Right renal pelvis (tissue), 4 donors: ENCODE results near the gene RASL11B. TPM values are rescaled to one million over a fixed set of nuclear protein-coding genes. Genes with fewer than 3 reads are reported as not detected.

Experiments used
- DNase-seq, 4 donors: peaks; one replicate each; pipeline ENCODE4 v3.0.0-alpha.2; 2013; ENCODE audit warnings: low read depth in 4 of 4, low spot score in 3 of 4, missing footprints in 1 of 4
- polyA plus RNA-seq, 4 donors: library from polyadenylated mRNA; unstranded; fragments of 120-200 nt; gene quantifications; one replicate each; pipeline ENCODE4 v1.2.1, GENCODE V29; 2013; ENCODE audit not compliant: insufficient read length in 4 of 4

RASL11B gene
- polyA plus RNA-seq, 4 donors = 33.7 to 49.6 (median 46.0) TPM

- no peak for DNase-seq
Observed at GRCh38 chr4:52870225-52870624, 8.1 kb downstream of the RASL11B start.

DNA sequence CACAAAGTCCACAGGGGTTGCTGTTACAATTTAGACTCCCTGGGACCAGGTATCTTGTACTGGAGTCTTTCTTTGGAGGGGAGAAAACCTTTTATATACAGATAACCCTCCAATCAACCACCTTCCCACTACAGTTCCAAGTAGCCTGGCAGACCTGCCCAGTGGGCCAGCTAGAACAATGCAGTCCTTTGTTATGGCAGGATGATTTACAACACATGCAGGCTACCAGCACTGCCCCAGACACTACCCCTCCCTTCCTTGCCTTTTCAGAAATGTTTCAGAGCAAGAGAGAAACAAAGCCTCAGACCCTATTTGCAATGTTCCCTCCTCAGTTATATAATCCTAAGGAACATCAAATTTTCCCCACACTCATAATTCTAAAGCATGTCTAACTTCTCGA, 11.1 kb downstream of the RASL11B start:
- no peak for DNase-seq

GRCh38 chr4:52873861-52874343, 11.8 kb downstream of the RASL11B start:
- no peak for DNase-seq

DNA sequence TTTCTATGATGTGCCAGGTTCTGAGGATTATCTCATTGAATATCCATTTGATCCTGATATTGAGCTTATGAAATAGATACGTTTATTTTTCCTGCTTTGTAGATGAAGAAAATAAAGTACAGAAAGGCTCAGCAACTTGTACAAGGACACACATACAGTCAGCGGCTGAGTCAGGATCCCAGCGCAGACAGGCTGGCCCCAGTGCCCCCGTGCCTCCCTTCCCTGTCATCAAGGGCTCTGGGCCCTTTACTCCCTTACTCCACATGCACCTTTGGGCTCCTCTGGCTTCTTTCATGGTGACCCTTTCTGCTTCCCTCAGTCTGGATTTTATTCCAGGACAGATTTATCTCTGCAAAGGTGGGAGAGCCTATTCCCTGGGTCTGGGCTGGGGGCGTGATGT, 12.8 kb downstream of the RASL11B start:
- DNase-seq = no peak

- no peak for DNase-seq
Observed at GRCh38 chr4:52876069-52876468, 14.0 kb downstream of the RASL11B start.

DNA sequence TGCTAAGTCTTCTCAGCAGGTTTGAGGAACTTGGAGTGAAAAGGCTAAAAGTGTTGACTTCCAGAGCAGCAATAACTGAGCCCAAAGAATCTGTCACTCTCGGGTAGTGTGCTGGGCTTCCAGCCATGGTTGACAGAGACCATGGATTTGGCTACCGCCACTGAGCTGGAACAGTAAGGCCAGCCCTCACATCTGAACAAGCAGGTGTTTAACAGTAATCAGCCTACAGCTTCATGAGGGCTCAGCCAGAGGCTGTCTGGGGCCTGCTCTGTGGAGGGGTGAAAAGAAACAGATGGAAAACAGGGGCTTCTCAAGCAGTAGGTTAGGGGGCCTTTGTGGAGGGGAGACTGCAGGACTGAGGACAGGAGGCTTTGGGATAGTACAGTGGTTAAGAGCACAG, 14.9 kb downstream of the RASL11B start:
- DNase-seq = no peak

DNA sequence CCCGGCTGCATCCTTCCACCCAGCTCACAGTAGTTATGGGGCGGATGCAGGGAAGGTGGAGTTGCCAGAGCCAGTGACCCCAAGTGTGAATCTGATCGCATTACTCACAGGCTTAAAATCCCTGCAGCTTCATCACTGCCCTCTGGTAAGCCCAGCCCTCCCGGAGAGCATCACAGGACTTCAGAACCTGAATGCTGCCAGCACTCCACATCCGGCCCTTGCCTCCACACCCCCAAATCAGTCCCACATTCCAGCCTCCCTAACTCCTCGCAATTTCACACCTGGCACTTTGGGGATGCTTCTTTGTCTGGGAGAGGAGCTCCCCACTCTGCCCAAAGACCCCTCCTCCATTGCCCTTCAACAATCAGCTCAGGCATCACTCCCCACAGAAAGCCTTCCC, 15.6 kb downstream of the RASL11B start:
- no peak for DNase-seq

GRCh38 chr4:52879471-52879870, 17.4 kb downstream of the RASL11B start:
- no peak for DNase-seq

DNA sequence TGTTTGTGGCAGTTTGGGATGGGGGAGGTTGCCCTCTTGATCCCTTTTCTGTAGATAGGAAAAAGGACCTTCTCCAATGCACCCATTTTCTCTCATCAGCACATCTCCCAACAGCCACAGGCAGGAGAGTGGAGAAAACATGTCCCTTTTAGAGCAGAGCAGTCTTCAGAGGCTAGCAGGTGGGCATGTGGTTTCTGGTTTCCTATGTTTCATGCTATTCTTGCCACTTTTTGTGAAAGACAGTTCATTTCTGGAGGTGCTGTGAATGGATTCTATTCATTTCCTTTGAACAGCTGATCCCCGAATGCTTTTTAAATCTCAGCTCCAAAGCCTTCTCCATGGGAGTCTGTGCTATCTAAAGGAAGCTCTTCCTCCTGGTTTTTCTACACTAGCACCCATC, 18.9 kb downstream of the RASL11B start:
- DNase-seq = no peak

DNA sequence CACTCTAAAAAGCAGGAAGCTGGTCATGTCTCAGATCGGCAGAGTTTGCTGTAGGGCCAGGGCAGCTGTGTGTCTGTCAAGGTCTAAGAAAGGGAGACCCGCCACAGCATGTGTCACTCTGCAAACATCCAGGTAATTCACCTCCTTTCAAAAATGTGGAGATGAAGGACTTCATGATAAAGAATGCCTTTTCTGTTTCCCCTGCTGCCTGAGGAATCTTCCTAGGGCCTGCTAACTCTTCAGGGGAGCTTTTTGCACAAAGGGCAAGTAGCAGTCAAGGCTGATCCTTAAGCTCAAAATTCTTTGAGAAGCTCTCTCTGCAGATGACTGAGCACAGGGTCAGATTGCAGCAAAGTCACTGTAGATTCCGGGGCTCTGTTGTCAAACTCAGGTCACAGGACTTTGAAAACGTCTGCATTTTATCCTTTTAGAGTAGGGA, 21.1 kb downstream of the RASL11B start:
- DNase-seq = no peak

DNA sequence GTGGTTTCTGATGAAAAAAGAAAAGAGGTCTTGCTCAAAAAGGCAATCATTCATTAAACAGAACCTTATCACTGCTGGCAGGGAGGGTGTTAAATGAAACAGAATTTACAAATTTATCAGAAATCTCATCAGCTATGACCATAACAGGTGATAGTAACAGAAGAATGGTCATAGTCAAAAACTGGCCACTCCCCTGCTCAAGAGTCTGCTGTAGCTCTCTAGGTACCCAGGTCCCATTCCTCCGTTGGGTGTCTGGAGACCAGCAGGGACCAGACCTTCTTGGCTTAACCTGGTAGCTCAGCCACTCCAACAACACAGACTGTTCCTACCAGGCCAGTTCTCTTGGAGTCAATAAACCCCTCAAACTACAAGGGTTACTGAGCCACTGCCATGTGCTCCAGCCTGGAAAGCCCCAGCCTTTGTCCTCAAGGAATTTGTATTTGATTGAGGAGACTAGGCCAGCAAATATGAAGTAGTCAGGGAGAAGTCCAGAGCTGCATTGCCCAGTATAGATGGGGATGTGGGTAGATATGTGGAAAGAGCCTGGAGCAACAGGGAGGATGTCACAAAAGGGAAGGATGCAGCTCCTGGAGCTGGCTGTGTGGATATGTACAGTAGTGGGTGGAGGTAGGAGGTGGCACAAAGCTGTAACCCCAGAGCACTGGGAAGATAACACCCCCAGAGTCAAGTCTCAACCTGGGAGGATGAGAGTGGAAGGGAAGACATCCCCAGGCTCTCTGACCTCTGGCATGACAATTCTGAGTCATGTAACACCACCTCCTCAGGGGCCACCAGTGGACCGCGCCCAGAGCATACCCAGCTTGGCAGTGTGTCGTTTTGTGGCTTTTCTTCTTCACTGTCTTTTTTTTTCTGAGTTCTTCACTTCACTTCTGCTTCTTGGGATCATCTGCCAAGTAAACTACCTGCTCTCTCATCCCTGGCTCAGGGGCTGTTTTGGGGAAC, 21.9 kb downstream of the RASL11B start:
- DNase-seq = no peak

GRCh38 chr4:52884994-52885393, 22.9 kb downstream of the RASL11B start:
- DNase-seq = no peak

- DNase-seq = no peak
Observed at GRCh38 chr4:52889354-52889753, 27.2 kb downstream of the RASL11B start.

DNA sequence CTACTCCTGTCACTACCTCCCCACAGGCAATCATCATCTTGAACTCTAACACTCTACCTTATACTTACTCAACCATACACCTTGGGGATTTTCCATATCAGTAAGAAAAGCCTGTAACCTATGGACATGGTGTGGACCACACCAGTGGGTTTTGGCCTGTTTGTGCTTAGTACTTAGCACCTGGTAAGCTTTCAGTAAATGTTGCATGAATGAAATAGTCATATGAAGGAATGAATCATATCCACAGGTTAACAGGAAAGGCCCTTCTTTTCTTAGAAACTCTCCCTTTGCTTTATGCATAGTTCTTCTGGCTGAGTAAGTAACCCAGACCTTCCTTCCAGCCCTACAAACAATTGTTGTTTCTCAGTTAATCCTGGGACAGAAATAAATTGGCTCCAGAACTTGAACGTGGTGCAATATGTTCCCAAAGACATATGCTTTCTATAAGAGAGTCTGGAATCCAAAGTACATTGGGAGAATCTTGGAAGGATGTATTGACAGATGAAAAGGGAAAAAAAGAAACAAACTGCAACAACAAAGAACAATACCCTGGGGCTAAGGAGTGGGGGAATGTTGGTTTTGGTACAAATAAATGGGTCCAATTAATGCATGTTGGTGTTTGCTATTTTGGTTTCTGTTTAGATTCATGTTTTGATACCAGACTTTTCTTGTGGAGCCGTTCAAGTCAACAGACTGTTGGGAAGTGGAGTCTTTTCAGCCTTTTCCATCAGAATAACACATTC, 27.8 kb downstream of the RASL11B start:
- DNase-seq = no peak

- no peak for DNase-seq
Observed at GRCh38 chr4:52890521-52890791, 28.3 kb downstream of the RASL11B start.

DNA sequence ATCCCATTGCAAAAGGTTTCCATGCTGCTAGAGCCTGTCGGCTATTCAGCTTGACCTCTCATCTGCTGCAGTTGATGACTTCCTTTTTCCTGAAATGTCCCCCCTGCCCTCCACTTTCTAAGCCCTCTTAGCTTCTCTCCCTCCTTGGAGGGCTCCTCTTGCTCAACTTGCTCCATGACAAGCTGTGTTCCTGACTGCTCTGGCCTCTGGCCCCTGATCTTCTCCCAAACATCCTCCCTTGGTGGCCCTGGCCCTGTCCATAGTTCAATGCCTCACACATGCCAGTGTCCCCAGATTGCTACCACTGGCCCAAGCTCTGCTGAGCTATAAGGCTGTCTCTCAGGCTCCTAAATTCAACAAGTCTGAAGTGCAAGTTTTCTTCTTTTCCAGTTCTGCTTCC, 29.6 kb downstream of the RASL11B start:
- no peak for DNase-seq

- no peak for DNase-seq
Observed at GRCh38 chr4:52892880-52893279, 30.8 kb downstream of the RASL11B start.

DNA sequence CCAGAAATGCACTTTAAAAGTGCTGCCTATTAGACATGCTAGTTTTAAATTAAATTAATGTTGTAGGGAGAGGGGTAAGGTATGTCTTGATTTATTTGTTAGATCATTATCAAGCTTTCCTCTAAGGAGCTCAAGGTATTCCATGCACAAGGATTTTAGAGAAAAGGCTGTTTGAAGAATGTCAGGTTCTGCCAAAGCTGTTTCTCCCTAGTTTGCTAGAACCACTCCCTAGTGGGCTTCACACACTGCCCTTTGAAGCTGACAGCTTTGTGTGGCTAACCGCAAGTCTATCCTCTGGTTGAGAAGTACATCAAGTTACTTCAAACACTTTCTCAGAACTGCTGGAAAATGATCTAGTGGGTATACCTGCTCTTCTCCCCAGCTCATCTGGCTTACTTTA, 32.3 kb downstream of the RASL11B start:
- DNase-seq = no peak

- no peak for DNase-seq
Observed at GRCh38 chr4:52903273-52903672, 41.2 kb downstream of the RASL11B start.

- no peak for DNase-seq
Observed at GRCh38 chr4:52904421-52904820, 42.3 kb downstream of the RASL11B start.

DNA sequence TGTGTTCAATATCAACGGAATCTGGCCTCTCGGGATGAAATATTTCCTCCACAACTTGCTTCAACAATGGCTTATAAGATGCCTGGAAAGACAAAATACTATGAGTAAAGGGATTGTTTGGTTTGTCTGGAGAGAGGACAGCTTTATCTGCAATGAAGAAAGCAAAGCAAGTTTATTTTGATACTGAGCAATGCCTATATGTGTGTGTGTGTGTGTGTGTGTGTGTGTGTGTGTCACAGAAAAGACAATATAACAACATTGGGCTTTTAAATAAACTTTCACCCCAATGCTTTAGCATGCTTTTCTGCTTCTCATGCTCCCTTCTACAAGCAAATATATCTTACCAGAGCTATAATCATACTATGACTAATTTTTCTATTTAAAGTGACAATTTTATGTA, 45.4 kb downstream of the RASL11B start:
- DNase-seq = no peak

DNA sequence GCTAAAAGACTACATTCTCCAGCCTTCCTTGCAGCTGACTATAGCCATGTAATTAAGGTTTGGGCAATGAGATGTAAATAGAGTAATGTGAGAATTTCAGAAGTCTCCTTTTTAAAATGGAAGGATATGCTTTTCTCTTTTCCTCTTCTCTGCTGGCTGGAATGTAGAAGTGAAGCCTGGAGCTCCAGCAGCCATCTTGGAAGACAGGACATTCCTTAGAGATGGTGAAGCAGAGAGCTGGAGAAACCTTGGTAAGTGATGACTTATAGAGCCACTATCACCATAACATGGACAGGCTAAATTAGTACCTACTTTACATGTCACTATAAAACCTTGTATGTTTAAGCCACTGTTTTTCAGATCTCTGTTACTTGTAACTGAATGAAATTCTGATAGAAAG, 48.0 kb downstream of the RASL11B start:
- no peak for DNase-seq
